Neuron (in vitro differentiated cells): ENCODE data around the gene CUX1.
"Not testable (repeated sequence)": the region's sequence is repeated elsewhere in the genome, so short reads cannot be mapped to it uniquely, and the experiment has no call there.

Experiments
- H2AFZ ChIP-seq: one replicate; pipeline ENCODE4 v1.6.1; 2013; ENCODE audit warnings: low read depth, mild to moderate bottlenecking, inconsistent platforms, low read length, moderate library complexity
- H3K27me3 ChIP-seq: one replicate; pipeline ENCODE4 v1.6.1; 2013; ENCODE audit warnings: low read length; ENCODE audit not compliant: insufficient read depth
- H3K36me3 ChIP-seq: one replicate; pipeline ENCODE4 v1.6.1; 2013; ENCODE audit warnings: low read length; ENCODE audit not compliant: insufficient read depth
- H3K4me1 ChIP-seq: one replicate; pipeline ENCODE4 v1.6.1; 2013; ENCODE audit warnings: low read length; ENCODE audit not compliant: insufficient read depth
- H3K4me3 ChIP-seq: 2 replicates; pipeline ENCODE4 v1.5.1; 2013; ENCODE audit warnings: mild to moderate bottlenecking, low read length, moderate library complexity
- H3K9me3 ChIP-seq: one replicate; pipeline ENCODE4 v1.6.1; 2013; ENCODE audit warnings: low read length

CUX1 gene

GRCh38 chr7:101983147-101983811, 165.9 kb downstream of the CUX1 start:
- Histone ChIP-seq H2AFZ (no peak overlapping the region), H3K27me3 (no peaks in the 10 kb centered on the region), H3K9me3 (peaks cover 3% of the 10 kb centered on the region), H3K4me3 (no peak overlapping the region), H3K4me1 (peaks cover 6% of the 10 kb centered on the region), H3K36me3 (no peaks in the 10 kb centered on the region)

- Histone ChIP-seq H3K36me3 (no peaks in the 10 kb centered on the region), H3K4me3 (no peak overlapping the region), H3K9me3 (peaks cover 3% of the 10 kb centered on the region), H2AFZ (no peak overlapping the region), H3K4me1 (peaks cover 6% of the 10 kb centered on the region), H3K27me3 (no peaks in the 10 kb centered on the region)
Observed at GRCh38 chr7:101984133-101984879, 166.9 kb downstream of the CUX1 start.

- peaks cover 3% of the 10 kb centered on the region for H3K9me3 ChIP-seq
- peaks cover 6% of the 10 kb centered on the region for H3K4me1 ChIP-seq
- no peaks in the 10 kb centered on the region for H3K36me3 ChIP-seq
- H3K27me3 ChIP-seq: no peaks in the 10 kb centered on the region
- no peak overlapping the region for H3K4me3 ChIP-seq
- H2AFZ ChIP-seq: no peak overlapping the region
Observed at GRCh38 chr7:101985057-101985902, 167.9 kb downstream of the CUX1 start.

GRCh38 chr7:101985903-101986734, 168.7 kb downstream of the CUX1 start:
- no peak overlapping the region for H3K4me3 ChIP-seq
- peaks cover 6% of the 10 kb centered on the region for H3K4me1 ChIP-seq
- no peaks in the 10 kb centered on the region for H3K36me3 ChIP-seq
- H2AFZ ChIP-seq: no peak overlapping the region
- peaks cover 3% of the 10 kb centered on the region for H3K9me3 ChIP-seq
- no peaks in the 10 kb centered on the region for H3K27me3 ChIP-seq

- H3K27me3 ChIP-seq: no peaks in the 10 kb centered on the region
- H3K4me1 ChIP-seq: peaks cover 6% of the 10 kb centered on the region
- H3K9me3 ChIP-seq: peaks cover 3% of the 10 kb centered on the region
- H3K4me3 ChIP-seq: no peak overlapping the region
- no peak overlapping the region for H2AFZ ChIP-seq
- no peaks in the 10 kb centered on the region for H3K36me3 ChIP-seq
Observed at GRCh38 chr7:101987494-101987893, 170.1 kb downstream of the CUX1 start.

- H3K4me3 ChIP-seq, H3K36me3 ChIP-seq, H3K9me3 ChIP-seq, H3K27me3 ChIP-seq, H3K4me1 ChIP-seq, H2AFZ ChIP-seq: not testable (repeated sequence)
Observed at GRCh38 chr7:101988060-101988459, 170.6 kb downstream of the CUX1 start.

- Histone ChIP-seq H3K9me3 (peaks cover 3% of the 10 kb centered on the region), H3K27me3 (no peaks in the 10 kb centered on the region), H2AFZ (no peak overlapping the region), H3K4me3 (no peak overlapping the region), H3K4me1 (peaks cover 6% of the 10 kb centered on the region), H3K36me3 (no peaks in the 10 kb centered on the region)
Observed at GRCh38 chr7:101988513-101988912, 171.1 kb downstream of the CUX1 start.

GRCh38 chr7:101989101-101989500, 171.7 kb downstream of the CUX1 start:
- Histone ChIP-seq H3K27me3 (no peaks in the 10 kb centered on the region), H3K9me3 (peaks cover 3% of the 10 kb centered on the region), H3K4me3 (no peak overlapping the region), H3K36me3 (no peaks in the 10 kb centered on the region), H2AFZ (no peak overlapping the region), H3K4me1 (peaks cover 6% of the 10 kb centered on the region)

- Histone ChIP-seq H3K36me3 (no peaks in the 10 kb centered on the region), H3K4me3 (no peak overlapping the region), H3K9me3 (peaks cover 3% of the 10 kb centered on the region), H2AFZ (no peak overlapping the region), H3K4me1 (peaks cover 2% of the 10 kb centered on the region), H3K27me3 (no peaks in the 10 kb centered on the region)
Observed at GRCh38 chr7:101990811-101991418, 173.5 kb downstream of the CUX1 start.

GRCh38 chr7:101991860-101992259, 174.4 kb downstream of the CUX1 start:
- Histone ChIP-seq H3K27me3 (no peaks in the 10 kb centered on the region), H3K4me1 (no peaks in the 10 kb centered on the region), H3K9me3 (peaks cover 3% of the 10 kb centered on the region), H2AFZ (no peak overlapping the region), H3K36me3 (no peaks in the 10 kb centered on the region), H3K4me3 (no peak overlapping the region)

GRCh38 chr7:101993311-101993710, 175.9 kb downstream of the CUX1 start:
- Histone ChIP-seq H3K9me3 (peaks cover 3% of the 10 kb centered on the region), H3K27me3 (no peaks in the 10 kb centered on the region), H3K4me1 (peaks cover 2% of the 10 kb centered on the region), H2AFZ (no peak overlapping the region), H3K4me3 (no peak overlapping the region), H3K36me3 (no peaks in the 10 kb centered on the region)

- Histone ChIP-seq H3K9me3 (no peaks in the 10 kb centered on the region), H3K4me3 (no peak overlapping the region), H3K27me3 (no peaks in the 10 kb centered on the region)
Observed at GRCh38 chr7:101995121-101995520, 177.7 kb downstream of the CUX1 start.

More at GRCh38 chr7:101995121-101995520, 177.7 kb downstream of the CUX1 start:
- Histone ChIP-seq H3K4me1 (peaks cover 9% of the 10 kb centered on the region), H3K36me3 (no peaks in the 10 kb centered on the region), H2AFZ (no peak overlapping the region)
